Measurements from ENCODE around the gene ATR.

Gene ATR

DNA sequence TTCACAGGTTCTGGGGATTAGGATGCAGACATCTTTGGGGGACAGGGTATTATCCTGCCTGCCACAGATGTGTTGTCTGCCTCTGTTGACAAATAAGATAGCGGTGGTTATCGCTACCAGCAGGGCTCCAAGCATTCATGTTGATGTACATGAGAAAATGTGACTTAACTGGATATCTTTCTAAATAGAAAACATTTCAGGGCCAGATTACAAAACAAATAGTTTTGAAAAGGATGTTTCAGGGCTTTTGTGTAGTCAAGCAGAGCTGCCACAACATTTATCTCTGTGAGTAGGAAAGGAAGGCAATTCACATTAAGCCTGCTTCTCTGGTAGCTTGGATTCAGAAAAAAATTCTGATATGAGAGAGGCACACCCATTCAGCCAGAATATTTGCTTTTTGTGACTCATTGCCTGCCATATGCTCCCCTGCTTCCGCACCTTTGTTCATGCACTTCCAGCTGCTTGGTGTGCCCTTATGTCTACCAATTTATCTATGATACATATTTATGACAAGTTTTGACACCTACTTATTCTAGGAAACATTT, 40.5 kb upstream of the ATR start:
- Histone ChIP-seq H3K27ac (replicated peaks) (no peak overlapping the region), H3K4me3 (replicated peaks; ENCODE audit: insufficient read depth, low read length) (no peak overlapping the region), H3K27me3 (ENCODE audit: insufficient read depth, poor library complexity, severe bottlenecking) (no peaks in the 10 kb centered on the region)
- no peak for TF ChIP-seq SPI1 (IDR thresholded peaks at IDR 0.05; ENCODE audit: borderline replicate concordance, low read depth)
- TF ChIP-seq, protein P1, sequence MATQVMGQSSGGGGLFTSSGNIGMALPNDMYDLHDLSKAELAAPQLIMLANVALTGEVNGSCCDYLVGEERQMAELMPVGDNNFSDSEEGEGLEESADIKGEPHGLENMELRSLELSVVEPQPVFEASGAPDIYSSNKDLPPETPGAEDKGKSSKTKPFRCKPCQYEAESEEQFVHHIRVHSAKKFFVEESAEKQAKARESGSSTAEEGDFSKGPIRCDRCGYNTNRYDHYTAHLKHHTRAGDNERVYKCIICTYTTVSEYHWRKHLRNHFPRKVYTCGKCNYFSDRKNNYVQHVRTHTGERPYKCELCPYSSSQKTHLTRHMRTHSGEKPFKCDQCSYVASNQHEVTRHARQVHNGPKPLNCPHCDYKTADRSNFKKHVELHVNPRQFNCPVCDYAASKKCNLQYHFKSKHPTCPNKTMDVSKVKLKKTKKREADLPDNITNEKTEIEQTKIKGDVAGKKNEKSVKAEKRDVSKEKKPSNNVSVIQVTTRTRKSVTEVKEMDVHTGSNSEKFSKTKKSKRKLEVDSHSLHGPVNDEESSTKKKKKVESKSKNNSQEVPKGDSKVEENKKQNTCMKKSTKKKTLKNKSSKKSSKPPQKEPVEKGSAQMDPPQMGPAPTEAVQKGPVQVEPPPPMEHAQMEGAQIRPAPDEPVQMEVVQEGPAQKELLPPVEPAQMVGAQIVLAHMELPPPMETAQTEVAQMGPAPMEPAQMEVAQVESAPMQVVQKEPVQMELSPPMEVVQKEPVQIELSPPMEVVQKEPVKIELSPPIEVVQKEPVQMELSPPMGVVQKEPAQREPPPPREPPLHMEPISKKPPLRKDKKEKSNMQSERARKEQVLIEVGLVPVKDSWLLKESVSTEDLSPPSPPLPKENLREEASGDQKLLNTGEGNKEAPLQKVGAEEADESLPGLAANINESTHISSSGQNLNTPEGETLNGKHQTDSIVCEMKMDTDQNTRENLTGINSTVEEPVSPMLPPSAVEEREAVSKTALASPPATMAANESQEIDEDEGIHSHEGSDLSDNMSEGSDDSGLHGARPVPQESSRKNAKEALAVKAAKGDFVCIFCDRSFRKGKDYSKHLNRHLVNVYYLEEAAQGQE (IDR thresholded peaks at IDR 0.05; ENCODE audit: insufficient replicate concordance, low read depth) = no peak
- TF ChIP-seq, protein P2, sequence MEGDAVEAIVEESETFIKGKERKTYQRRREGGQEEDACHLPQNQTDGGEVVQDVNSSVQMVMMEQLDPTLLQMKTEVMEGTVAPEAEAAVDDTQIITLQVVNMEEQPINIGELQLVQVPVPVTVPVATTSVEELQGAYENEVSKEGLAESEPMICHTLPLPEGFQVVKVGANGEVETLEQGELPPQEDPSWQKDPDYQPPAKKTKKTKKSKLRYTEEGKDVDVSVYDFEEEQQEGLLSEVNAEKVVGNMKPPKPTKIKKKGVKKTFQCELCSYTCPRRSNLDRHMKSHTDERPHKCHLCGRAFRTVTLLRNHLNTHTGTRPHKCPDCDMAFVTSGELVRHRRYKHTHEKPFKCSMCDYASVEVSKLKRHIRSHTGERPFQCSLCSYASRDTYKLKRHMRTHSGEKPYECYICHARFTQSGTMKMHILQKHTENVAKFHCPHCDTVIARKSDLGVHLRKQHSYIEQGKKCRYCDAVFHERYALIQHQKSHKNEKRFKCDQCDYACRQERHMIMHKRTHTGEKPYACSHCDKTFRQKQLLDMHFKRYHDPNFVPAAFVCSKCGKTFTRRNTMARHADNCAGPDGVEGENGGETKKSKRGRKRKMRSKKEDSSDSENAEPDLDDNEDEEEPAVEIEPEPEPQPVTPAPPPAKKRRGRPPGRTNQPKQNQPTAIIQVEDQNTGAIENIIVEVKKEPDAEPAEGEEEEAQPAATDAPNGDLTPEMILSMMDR (IDR thresholded peaks at IDR 0.05; ENCODE audit: insufficient read depth, low read length) = no peak
- no peak for TF ChIP-seq POLR2AphosphoS5 (IDR thresholded peaks at IDR 0.05; ENCODE audit: low read depth)
- TF ChIP-seq GABPA (IDR thresholded peaks at IDR 0.05; ENCODE audit: low read depth) = no peak
- DNase-seq (ENCODE audit: low read depth in 1 of 2, low spot score in 1 of 2) = no peak

DNA sequence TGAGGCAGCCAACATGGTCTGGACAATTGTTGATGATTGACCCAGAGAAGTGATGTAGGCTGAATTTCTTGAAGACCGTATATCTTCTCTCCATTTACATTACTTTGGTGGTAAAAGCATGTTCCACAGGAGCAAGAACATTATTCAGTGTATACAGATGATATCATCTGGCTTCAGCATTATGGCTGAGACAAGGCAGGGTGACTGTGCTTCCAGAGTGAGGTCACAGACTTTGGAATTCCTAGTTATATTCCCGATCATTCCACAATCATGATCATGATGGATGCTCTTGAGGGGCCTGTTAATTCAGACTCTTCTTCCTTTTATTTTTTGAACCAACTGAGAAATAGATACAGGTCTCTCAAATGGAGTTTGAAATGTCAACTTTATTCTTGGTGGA, 36.6 kb upstream of the ATR start:
- no peak for DNase-seq (ENCODE audit: low read depth in 1 of 2, low spot score in 1 of 2)
- H3K4me3 ChIP-seq (replicated peaks; ENCODE audit: insufficient read depth, low read length) = no peak overlapping the region
- H3K27ac ChIP-seq (replicated peaks) = no peak overlapping the region
- H3K27me3 ChIP-seq (ENCODE audit: insufficient read depth, poor library complexity, severe bottlenecking) = no peaks in the 10 kb centered on the region
- TF ChIP-seq, protein P1 (IDR thresholded peaks at IDR 0.05; ENCODE audit: insufficient replicate concordance, low read depth) = no peak
- no peak for TF ChIP-seq GABPA (IDR thresholded peaks at IDR 0.05; ENCODE audit: low read depth)
- no peak for TF ChIP-seq SPI1 (IDR thresholded peaks at IDR 0.05; ENCODE audit: borderline replicate concordance, low read depth)
- no peak for TF ChIP-seq POLR2AphosphoS5 (IDR thresholded peaks at IDR 0.05; ENCODE audit: low read depth)
- TF ChIP-seq, protein P2 (IDR thresholded peaks at IDR 0.05; ENCODE audit: insufficient read depth, low read length) = no peak

DNA sequence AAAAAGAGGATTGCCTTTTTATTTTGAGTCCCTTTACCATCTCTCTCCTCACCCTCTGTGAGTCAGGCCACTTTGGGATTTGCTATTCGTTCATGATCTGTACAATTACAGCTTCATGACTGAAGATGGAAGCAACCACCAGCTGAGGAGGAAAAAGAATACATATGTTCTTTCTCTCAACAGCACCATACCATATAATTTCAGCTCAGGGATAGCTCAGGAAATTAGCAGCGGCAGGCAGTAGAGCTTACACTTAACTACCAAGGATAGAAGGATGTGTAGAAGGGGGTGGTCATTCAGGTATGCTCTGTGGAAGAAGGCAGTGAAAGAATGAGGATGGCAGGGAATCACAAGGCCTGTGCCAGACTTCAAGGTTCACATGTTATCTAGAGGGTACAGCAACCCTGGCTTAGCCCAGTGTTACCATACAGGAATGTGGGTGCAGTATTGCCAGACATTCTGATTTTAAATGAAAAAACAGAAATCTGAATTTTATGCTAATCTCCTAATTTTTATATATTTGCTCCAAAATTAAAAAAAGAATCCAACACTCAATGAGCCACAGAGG, 35.6 kb upstream of the ATR start:
- no peak for DNase-seq (ENCODE audit: low read depth in 1 of 2, low spot score in 1 of 2)
- TF ChIP-seq, protein P2 (IDR thresholded peaks at IDR 0.05; ENCODE audit: insufficient read depth, low read length) = no peak
- no peak for TF ChIP-seq POLR2AphosphoS5 (IDR thresholded peaks at IDR 0.05; ENCODE audit: low read depth)
- TF ChIP-seq SPI1 (IDR thresholded peaks at IDR 0.05; ENCODE audit: borderline replicate concordance, low read depth) = no peak
- TF ChIP-seq, protein P1 (IDR thresholded peaks at IDR 0.05; ENCODE audit: insufficient replicate concordance, low read depth) = no peak
- no peak for TF ChIP-seq GABPA (IDR thresholded peaks at IDR 0.05; ENCODE audit: low read depth)
- no peak overlapping the region for H3K4me3 ChIP-seq (replicated peaks; ENCODE audit: insufficient read depth, low read length)
- H3K27me3 ChIP-seq (ENCODE audit: insufficient read depth, poor library complexity, severe bottlenecking) = no peaks in the 10 kb centered on the region
- H3K27ac ChIP-seq (replicated peaks) = no peak overlapping the region

Measured in HL-60 (cell line).